Measurements from ENCODE around the gene CHADL. TPM values are rescaled to one million over a fixed set of nuclear protein-coding genes. Genes with fewer than 3 reads are reported as not detected.
A peak's percentile ranks its signal among the peaks of the same experiment; 100 is the strongest.

Gene CHADL
- total RNA-seq, 1 donor from 2014 or later = 0.11 TPM

GRCh38 chr22:41206719-41207118, 34.0 kb downstream of the CHADL start:
- Mint-ChIP-seq H3K9me3 (no peaks in the 10 kb centered on the region), H3K27ac (no peak overlapping the region), H3K36me3 (ENCODE audit: low read depth) (peaks cover 25% of the 10 kb centered on the region), H3K27me3 (ENCODE audit: low read depth) (peaks cover 9% of the 10 kb centered on the region), H3K4me1 (ENCODE audit: low read depth) (peaks cover 12% of the 10 kb centered on the region), H3K4me3 (ENCODE audit: low read depth) (peak overlapping the region; percentile 58)
- intact Hi-C loops (cut with micrococcal nuclease) = loop anchor here (5.0 to 10.0 kb wide), 2 partner anchors 238 to 254 kb away; partner anchors contain the start of genes RBX1 and TOB2
- no peak for DNase-seq (ENCODE audit: low spot score)

DNA sequence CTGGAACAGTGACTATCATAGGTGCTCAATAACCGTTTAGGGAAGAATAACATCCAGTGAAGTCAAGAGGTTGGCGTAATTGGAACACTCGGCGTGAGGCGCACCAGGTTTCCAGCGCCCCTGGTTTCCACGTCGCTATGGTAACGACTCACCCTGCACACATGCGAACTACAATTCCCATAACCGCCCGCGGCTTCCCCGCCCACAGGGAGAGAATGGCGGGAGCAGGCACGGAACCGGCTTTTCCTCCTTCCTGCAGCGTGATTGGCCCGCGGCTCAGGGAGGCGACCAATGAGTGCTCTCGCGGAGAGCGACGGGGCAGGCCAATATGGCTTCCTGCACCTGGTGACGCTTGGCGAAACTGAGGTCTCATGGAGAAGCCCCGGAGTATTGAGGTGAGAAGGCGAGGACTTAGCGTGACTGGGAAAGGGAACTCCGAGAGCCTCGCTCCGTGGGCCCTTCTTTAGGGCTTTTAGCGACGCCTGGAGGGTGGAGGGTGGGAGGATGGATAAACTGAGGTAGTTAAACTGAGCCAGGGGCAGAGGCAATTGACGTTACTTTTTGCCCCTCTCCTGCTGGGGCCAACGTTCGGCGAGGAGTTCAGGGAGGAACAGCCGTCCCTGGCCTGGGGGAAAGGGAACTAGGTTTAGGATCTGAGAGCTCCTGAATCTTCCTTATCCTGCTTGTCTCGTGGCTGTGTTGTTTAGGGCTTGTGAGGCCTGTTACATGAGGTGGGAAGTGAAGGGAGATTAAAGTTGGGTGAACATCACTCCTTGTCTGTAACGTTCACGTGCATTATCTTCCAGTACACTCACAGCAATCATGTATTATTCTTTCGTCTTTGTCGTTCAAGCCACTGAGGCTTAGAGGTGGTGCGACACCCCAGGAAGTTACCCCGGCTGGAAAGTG, 35.5 kb downstream of the CHADL start, which contains the start of gene L3MBTL2:
L3MBTL2 (plus strand) TSS at position 321 of the 909 bp plus-strand sequence; CDS start at position 372, 51 bp downstream.
- Mint-ChIP-seq H3K4me3 (ENCODE audit: low read depth) (peak within 1 kb of the TSS; percentile 85), H3K27me3 (ENCODE audit: low read depth) (peaks cover 15% of the 10 kb centered on the region), H3K27ac (peak within 1 kb of the TSS; percentile 83), H3K9me3 (no peaks in the 10 kb centered on the region), H3K36me3 (ENCODE audit: low read depth) (peaks cover 20% of the 10 kb centered on the region), H3K4me1 (ENCODE audit: low read depth) (peaks cover 12% of the 10 kb centered on the region)
- DNase-seq (ENCODE audit: low spot score) = peak; percentile 98
- intact Hi-C loops (cut with micrococcal nuclease) = loop anchor here (1.0 to 10.0 kb wide), 4 partner anchors 8 to 253 kb away; partner anchors contain the start of genes RANGAP1, RBX1 and TOB2

DNA sequence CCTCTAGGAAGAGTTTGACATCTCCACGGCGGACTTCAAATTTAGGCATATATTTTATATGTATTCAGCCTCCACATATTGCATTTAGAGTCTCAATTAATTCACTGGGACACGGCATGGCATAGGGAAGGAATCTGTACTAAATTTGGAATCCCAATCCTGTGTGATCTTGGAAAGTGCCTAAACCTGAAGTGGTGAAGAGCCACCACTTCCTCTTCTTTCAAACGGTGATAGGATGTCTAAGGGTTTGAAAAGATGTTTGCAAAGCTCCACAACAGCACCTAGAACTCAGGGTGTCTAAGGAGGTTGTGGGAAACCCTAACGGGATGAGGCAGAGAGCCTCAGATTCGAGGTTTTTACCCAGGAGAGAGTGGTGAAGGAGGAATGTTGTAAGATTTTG, 36.7 kb downstream of the CHADL start:
- intact Hi-C loops (cut with micrococcal nuclease) = loop anchor here (10.0 kb wide), 1 partner anchor 241 kb away; the partner anchor contains the start of gene TOB2
- H3K4me1 Mint-ChIP-seq (ENCODE audit: low read depth) = peaks cover 12% of the 10 kb centered on the region
- no peak for DNase-seq (ENCODE audit: low spot score)
- H3K36me3 Mint-ChIP-seq (ENCODE audit: low read depth) = peaks cover 14% of the 10 kb centered on the region
- H3K27ac Mint-ChIP-seq = no peak overlapping the region
- peaks cover 24% of the 10 kb centered on the region for H3K27me3 Mint-ChIP-seq (ENCODE audit: low read depth)
- peak overlapping the region; percentile 54 for H3K4me3 Mint-ChIP-seq (ENCODE audit: low read depth)
- H3K9me3 Mint-ChIP-seq = no peaks in the 10 kb centered on the region

DNA sequence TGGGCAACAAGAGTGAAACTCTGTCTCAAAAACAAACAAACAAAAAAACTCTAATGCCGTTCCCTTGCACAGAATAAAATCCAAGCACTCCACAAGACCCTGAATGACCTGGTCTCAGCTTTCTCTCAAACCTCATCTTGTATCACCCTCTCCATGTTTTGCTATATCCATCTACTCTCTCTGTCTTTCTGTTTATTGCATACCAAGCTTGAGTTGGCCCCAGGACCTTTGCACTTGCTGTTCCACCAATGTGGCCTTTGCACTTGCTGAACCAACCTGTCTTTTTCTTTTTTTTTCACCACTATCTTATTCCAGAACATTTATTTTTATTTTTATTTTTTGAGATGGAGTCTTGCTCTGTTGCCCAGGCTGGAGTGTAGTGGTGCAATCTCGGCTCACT, 37.6 kb downstream of the CHADL start:
- Mint-ChIP-seq H3K4me3 (ENCODE audit: low read depth) (no peak overlapping the region), H3K4me1 (ENCODE audit: low read depth) (peaks cover 13% of the 10 kb centered on the region), H3K27me3 (ENCODE audit: low read depth) (peaks cover 26% of the 10 kb centered on the region), H3K9me3 (no peaks in the 10 kb centered on the region), H3K36me3 (ENCODE audit: low read depth) (peaks cover 10% of the 10 kb centered on the region), H3K27ac (no peak overlapping the region)
- intact Hi-C loops (cut with micrococcal nuclease) = loop anchor here (10.0 kb wide), 1 partner anchor 242 kb away; the partner anchor contains the start of gene TOB2
- DNase-seq (ENCODE audit: low spot score) = no peak

- peaks cover 8% of the 10 kb centered on the region for H3K4me1 Mint-ChIP-seq (ENCODE audit: low read depth)
- H3K27ac Mint-ChIP-seq = no peak overlapping the region
- no peaks in the 10 kb centered on the region for H3K9me3 Mint-ChIP-seq
- DNase-seq (ENCODE audit: low spot score) = no peak
- peaks cover 30% of the 10 kb centered on the region for H3K27me3 Mint-ChIP-seq (ENCODE audit: low read depth)
- intact Hi-C loops (cut with micrococcal nuclease) = loop anchor here (10.0 kb wide), 1 partner anchor 244 kb away; the partner anchor contains the start of gene TOB2
- peaks cover 3% of the 10 kb centered on the region for H3K36me3 Mint-ChIP-seq (ENCODE audit: low read depth)
- no peak overlapping the region for H3K4me3 Mint-ChIP-seq (ENCODE audit: low read depth)
Measured at GRCh38 chr22:41201141-41201540, 39.6 kb downstream of the CHADL start.

- Mint-ChIP-seq H3K27me3 (ENCODE audit: low read depth) (peaks cover 28% of the 10 kb centered on the region), H3K4me3 (ENCODE audit: low read depth) (peak overlapping the region; percentile 86), H3K36me3 (ENCODE audit: low read depth) (no peaks in the 10 kb centered on the region), H3K27ac (no peak overlapping the region), H3K9me3 (no peaks in the 10 kb centered on the region), H3K4me1 (ENCODE audit: low read depth) (peaks cover 5% of the 10 kb centered on the region)
- intact Hi-C loops (cut with micrococcal nuclease) = no loop called here
- DNase-seq (ENCODE audit: low spot score) = peak; percentile 49
Measured at GRCh38 chr22:41198027-41198580, 42.6 kb downstream of the CHADL start.

DNA sequence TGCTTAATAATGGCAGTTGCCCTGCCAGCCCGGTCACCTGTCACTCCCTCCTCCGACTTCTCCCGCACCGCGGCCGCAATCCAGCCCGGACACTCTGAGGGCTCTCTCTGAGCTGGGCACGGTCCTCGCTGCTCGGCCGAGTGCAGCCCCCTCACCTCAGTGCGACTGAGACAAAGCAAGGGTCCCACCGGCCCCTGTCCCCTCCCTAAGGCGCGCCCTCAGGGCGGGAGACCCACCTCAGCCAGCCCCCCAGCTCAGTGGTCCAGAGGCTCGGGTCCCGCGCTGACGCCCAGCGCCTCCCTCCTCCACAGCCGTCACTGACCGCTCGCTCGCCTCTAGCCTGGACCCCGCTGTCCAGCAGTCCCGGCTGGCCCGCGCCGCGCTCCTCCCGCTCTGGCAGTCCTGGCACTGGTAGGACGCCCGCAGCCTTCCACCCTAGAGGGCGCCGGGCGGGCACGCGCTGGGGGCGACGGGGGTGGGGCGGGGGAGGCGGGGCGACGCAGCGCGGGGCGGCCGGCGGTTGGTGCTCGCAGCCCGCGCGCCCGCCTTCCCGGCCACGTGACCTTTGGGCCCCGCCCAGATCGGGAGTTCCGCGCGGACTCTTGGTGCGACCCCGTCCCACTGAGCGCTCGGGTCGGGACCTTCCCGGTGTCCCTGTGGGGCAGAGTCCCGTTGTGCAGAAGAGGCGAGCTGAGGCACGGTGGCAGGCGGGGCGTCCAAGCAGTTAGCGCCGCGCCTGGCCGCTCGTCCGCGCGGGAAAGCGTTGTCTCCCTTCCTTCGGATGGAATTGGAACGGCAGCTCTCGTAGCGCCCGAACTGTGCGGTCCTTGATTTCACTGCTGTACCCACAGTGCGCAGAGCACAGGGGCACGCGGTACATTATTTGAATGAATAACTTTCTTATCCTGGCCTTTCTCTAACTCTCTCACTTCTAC, 43.4 kb downstream of the CHADL start:
- intact Hi-C loops (cut with micrococcal nuclease) = loop anchor here (1.0 kb wide), 1 partner anchor 8 kb away; the partner anchor contains the start of gene L3MBTL2
- Mint-ChIP-seq H3K27me3 (ENCODE audit: low read depth) (peaks cover 27% of the 10 kb centered on the region), H3K36me3 (ENCODE audit: low read depth) (no peaks in the 10 kb centered on the region), H3K4me1 (ENCODE audit: low read depth) (peaks cover 5% of the 10 kb centered on the region), H3K27ac (no peak overlapping the region), H3K4me3 (ENCODE audit: low read depth) (peak overlapping the region; percentile 86), H3K9me3 (no peaks in the 10 kb centered on the region)
- DNase-seq (ENCODE audit: low spot score) = peak; percentile 76

GRCh38 chr22:41193829-41194228, 46.9 kb downstream of the CHADL start:
- no peaks in the 10 kb centered on the region for H3K36me3 Mint-ChIP-seq (ENCODE audit: low read depth)
- H3K9me3 Mint-ChIP-seq = no peaks in the 10 kb centered on the region
- intact Hi-C loops (cut with micrococcal nuclease) = no loop called here
- H3K4me3 Mint-ChIP-seq (ENCODE audit: low read depth) = no peak overlapping the region
- no peak for DNase-seq (ENCODE audit: low spot score)
- H3K27ac Mint-ChIP-seq = no peak overlapping the region
- H3K27me3 Mint-ChIP-seq (ENCODE audit: low read depth) = peaks cover 12% of the 10 kb centered on the region
- H3K4me1 Mint-ChIP-seq (ENCODE audit: low read depth) = peaks cover 5% of the 10 kb centered on the region

DNA sequence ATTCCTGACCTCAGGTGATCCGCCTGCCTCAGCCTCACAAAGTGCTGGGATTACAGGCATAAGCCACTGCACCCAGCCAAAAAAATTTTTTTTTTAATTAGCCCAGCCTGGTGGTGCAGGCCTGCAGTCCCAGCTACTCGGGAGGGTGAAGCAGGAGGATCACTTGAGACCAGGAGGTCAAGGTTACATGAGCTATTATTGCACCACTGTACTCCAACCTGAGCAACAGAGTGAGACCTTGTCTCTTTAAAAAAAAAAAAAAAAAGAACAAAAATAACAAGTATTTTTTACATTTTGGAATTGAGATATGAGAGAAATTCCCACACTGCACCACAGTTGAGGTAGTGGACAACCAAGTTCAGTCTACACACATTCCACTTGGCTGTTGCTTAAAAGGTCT, 49.3 kb downstream of the CHADL start:
- H3K27ac Mint-ChIP-seq = no peak overlapping the region
- H3K4me1 Mint-ChIP-seq (ENCODE audit: low read depth) = no peaks in the 10 kb centered on the region
- H3K36me3 Mint-ChIP-seq (ENCODE audit: low read depth) = no peaks in the 10 kb centered on the region
- H3K27me3 Mint-ChIP-seq (ENCODE audit: low read depth) = peaks cover 6% of the 10 kb centered on the region
- no peak overlapping the region for H3K4me3 Mint-ChIP-seq (ENCODE audit: low read depth)
- H3K9me3 Mint-ChIP-seq = no peaks in the 10 kb centered on the region
- DNase-seq (ENCODE audit: low spot score) = no peak
- intact Hi-C loops (cut with micrococcal nuclease) = no loop called here

DNA sequence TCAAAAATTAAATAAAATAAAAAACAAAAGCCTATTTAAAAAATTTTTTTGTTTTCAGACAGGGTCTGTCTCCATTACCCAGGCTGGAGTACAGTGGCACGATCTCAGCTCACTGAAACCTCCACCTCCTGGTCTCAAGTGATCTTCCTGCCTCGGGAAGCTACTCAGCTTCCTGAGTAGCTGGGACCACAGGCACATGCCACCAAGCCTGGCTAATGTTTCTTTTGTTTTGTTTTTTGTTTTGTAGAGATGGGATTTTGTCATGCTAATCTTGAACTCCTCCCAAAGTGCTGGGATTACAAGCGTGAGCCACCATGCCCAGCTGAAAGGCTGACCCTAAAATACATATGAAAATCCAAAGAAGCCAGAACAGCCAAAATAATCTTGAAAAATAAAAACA, 56.1 kb downstream of the CHADL start:
- Mint-ChIP-seq H3K27ac (no peak overlapping the region), H3K4me3 (ENCODE audit: low read depth) (no peak overlapping the region), H3K4me1 (ENCODE audit: low read depth) (peaks cover 2% of the 10 kb centered on the region), H3K9me3 (no peaks in the 10 kb centered on the region), H3K27me3 (ENCODE audit: low read depth) (no peaks in the 10 kb centered on the region), H3K36me3 (ENCODE audit: low read depth) (peaks cover 13% of the 10 kb centered on the region)
- intact Hi-C loops (cut with micrococcal nuclease) = no loop called here
- no peak for DNase-seq (ENCODE audit: low spot score)

DNA sequence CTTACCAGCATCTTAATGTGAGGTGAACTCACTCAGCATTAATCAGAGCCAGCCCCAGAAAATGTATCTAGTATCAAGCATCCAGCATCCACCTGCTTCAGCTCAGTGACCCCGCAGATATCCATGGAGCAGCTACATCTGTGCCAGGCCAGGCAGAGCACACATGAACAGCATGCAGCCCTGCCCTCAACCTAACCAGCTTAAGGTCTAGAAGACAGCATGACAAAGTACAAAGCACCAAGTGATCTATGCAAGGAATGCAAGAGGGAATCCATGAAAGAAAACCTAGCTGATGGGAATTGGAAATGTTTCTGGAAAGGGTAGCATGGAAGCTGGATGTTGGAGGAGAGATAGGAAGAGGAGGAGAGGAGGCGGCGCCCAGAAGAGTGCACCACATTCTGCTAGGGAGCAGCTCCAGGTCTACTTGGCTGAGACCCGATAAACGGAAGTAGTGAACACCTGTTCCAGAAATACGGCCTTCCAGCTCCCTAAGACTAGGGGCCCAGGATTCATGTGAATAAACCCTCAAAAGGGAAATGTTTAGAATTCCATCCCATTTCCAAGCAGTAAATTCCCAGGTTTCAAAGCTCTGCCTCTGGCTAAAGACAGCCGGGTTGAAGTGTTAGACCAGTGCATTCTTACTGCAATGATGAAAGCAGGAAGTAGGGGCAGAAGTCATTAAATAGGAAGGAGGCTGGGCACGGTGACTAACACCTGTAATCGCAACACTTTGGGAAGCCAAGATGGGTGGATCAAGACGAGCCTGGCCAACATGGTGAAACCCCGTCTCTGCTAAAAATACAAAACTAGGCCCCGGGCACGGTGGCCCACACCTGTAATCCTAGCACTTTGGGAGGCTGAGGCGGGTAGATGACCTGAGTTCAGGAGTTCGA, 59.1 kb downstream of the CHADL start:
- intact Hi-C loops (cut with micrococcal nuclease) = no loop called here
- no peak for DNase-seq (ENCODE audit: low spot score)
- Mint-ChIP-seq H3K4me1 (ENCODE audit: low read depth) (peaks cover 2% of the 10 kb centered on the region), H3K4me3 (ENCODE audit: low read depth) (no peak overlapping the region), H3K27me3 (ENCODE audit: low read depth) (no peaks in the 10 kb centered on the region), H3K9me3 (no peaks in the 10 kb centered on the region), H3K36me3 (ENCODE audit: low read depth) (peaks cover 37% of the 10 kb centered on the region), H3K27ac (no peak overlapping the region)
